RWPE2 (cell line): Measurements from ENCODE around the gene USP37.

Experiments
- ATAC-seq: fragments of 200-7000 bp; cut with Tn5 transposase; 3 replicates; pipeline ENCODE4 v1.9.1; 2021; ENCODE audit warnings: low read depth
- DNase-seq: peaks from one replicate; pipeline ENCODE4 v3.0.0-alpha.2; 2020; ENCODE audit warnings: low spot score
- H3K27ac ChIP-seq: fragments of 450-650 bp; 2 replicates; pipeline ENCODE4 v1.5.1; 2017; ENCODE audit warnings: mild to moderate bottlenecking; ENCODE audit not compliant: poor library complexity, severe bottlenecking
- H3K27me3 ChIP-seq: fragments of 250-450 bp; sonication (Bioruptor Pico); 2 replicates; pipeline ENCODE4 v1.5.1; 2021; ENCODE audit warnings: mild to moderate bottlenecking, moderate library complexity; ENCODE audit not compliant: insufficient read depth, poor library complexity, severe bottlenecking
- H3K36me3 ChIP-seq: fragments of 250-450 bp; sonication (Bioruptor Pico); 2 replicates; pipeline ENCODE4 v1.5.1; 2020; ENCODE audit warnings: low read depth, mild to moderate bottlenecking, moderate library complexity
- H3K4me1 ChIP-seq: fragments of 250-450 bp; sonication (Bioruptor Pico); 2 replicates; pipeline ENCODE4 v1.5.1; 2021; ENCODE audit warnings: mild to moderate bottlenecking, moderate library complexity; ENCODE audit not compliant: insufficient read depth, poor library complexity, severe bottlenecking
- H3K4me3 ChIP-seq: fragments of 250-450 bp; sonication (Bioruptor Pico); 2 replicates; pipeline ENCODE4 v1.5.1; 2021; ENCODE audit warnings: mild to moderate bottlenecking, moderate library complexity; ENCODE audit not compliant: severe bottlenecking
- H3K9me3 ChIP-seq: fragments of 250-450 bp; sonication (Bioruptor Pico); 2 replicates; pipeline ENCODE4 v1.5.1; 2021; ENCODE audit warnings: mild to moderate bottlenecking, moderate library complexity; ENCODE audit not compliant: severe bottlenecking
- TF ChIP-seq, protein P1 (sequence below): fragments of 450-650 bp; IDR thresholded peaks from one replicate; pipeline ENCODE4 v1.5.1; 2017; ENCODE audit warnings: mild to moderate bottlenecking, moderate library complexity; ENCODE audit not compliant: poor library complexity, severe bottlenecking

USP37 gene

DNA sequence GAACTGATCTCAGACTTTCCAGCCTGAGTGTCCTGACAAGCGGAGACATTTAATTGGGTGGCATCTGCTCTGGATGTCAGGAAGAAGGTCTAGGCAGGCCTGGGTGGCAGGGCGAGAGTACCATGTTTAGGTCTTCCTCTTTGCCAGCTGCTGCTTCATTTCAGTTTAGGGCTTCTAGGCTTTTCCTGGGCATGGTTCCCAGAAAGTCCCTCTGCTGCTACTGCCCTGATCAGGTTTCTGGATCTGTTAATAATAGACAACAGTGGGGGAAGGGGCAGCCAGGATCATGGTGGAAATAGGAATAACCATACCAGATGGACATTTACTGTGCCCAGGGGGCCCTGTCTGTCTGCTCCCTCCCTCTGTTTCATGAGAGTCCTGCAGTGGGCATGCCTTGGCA lies 37.3 kb upstream of the USP37 start:
- Histone ChIP-seq H3K4me3 (no peak overlapping the region), H3K36me3 (no peaks in the 10 kb centered on the region), H3K4me1 (peaks cover 23% of the 10 kb centered on the region), H3K27ac (no peak overlapping the region), H3K9me3 (no peaks in the 10 kb centered on the region), H3K27me3 (no peaks in the 10 kb centered on the region)
- ATAC-seq, result no peak
- TF ChIP-seq, protein P1, sequence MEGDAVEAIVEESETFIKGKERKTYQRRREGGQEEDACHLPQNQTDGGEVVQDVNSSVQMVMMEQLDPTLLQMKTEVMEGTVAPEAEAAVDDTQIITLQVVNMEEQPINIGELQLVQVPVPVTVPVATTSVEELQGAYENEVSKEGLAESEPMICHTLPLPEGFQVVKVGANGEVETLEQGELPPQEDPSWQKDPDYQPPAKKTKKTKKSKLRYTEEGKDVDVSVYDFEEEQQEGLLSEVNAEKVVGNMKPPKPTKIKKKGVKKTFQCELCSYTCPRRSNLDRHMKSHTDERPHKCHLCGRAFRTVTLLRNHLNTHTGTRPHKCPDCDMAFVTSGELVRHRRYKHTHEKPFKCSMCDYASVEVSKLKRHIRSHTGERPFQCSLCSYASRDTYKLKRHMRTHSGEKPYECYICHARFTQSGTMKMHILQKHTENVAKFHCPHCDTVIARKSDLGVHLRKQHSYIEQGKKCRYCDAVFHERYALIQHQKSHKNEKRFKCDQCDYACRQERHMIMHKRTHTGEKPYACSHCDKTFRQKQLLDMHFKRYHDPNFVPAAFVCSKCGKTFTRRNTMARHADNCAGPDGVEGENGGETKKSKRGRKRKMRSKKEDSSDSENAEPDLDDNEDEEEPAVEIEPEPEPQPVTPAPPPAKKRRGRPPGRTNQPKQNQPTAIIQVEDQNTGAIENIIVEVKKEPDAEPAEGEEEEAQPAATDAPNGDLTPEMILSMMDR, result no peak
- DNase-seq, result no peak

DNA sequence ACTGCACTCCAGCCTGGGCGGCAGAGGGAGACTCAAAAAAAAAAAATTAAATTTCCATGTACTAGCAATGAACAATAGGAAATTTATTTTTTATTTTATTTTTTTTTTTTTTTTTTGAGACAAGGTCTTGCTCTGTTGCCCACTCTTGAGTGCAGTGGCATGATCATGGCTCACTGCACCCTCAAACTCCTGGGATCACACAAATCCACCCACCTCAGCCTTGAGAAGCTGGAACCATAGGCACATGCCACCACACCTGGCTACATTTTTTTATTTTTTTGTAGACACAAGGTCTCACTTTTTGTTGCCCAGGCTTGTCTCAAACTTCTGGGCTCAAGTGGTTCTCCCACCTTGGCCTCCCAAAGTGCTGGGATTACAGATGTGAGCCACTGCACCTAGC lies 17.4 kb upstream of the USP37 start:
- Histone ChIP-seq H3K27ac (no peak overlapping the region), H3K4me1 (peaks cover 12% of the 10 kb centered on the region), H3K4me3 (no peak overlapping the region), H3K9me3 (no peaks in the 10 kb centered on the region), H3K27me3 (no peaks in the 10 kb centered on the region), H3K36me3 (peaks cover 85% of the 10 kb centered on the region)
- no peak for DNase-seq
- no peak for ATAC-seq
- TF ChIP-seq, protein P1, result no peak

DNA sequence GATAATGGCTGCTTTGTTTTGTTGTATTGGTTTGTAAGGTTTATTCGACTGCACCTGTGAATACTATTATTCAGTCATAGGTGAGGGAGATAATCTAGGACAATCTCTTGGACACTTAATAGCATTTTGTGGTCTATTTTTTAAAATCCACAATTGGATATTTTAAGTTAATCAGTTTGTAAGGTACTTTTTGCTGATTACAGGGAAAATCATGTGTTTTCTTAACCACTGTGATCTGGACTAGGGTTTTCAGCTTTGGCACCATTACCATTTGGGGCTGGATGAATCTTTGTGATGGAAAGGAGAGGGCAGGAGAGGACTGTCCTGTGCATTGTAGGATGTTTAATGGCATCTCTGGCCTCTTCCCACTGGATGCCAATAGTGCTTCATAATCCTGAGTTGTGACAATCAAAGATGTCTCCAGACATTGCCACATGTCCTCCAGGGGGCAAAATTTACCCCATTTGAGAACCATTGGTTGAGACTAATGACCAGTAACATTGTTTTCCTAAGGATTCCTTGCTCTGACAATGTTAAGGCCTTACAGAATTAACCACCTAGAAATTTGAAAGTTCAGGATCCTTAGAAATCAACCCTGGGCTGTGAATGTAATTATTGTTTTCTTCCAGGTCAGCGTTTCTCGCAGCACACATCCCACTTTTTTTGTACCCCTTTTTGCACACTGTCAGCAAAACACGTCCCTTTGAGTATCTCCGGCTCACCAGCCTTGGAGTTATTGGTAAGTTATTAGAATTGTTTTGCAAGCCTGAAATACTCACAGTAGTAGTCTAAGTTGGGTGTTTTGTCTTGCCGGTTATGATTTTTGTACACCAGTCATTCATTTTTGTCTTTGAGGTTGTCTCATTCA lies 16.1 kb upstream of the USP37 start:
- peaks cover 12% of the 10 kb centered on the region for H3K4me1 ChIP-seq
- no peaks in the 10 kb centered on the region for H3K27me3 ChIP-seq
- H3K36me3 ChIP-seq, result peaks cover 77% of the 10 kb centered on the region
- no peak for ATAC-seq
- no peaks in the 10 kb centered on the region for H3K9me3 ChIP-seq
- H3K4me3 ChIP-seq, result no peak overlapping the region
- TF ChIP-seq, protein P1, result no peak
- DNase-seq, result no peak
- no peak overlapping the region for H3K27ac ChIP-seq

DNA sequence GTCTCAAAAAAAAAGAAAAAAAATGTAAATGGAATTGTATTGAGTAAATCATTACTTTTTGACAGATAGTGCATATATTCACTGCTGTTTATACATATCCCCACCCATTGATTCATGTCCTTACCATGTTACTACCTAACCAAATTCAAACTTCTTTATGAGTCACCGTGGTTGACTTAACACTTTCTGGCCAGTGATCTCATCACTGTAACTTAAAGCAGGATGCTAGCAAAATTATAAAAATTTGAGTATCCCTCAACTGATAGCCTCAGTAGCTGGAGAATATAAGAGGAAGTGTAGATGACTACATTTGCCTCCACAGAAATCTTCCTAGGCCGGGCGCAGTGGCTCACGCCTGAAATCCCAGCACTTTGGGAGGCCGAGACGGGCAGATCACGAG lies 13.9 kb upstream of the USP37 start:
- no peak for DNase-seq
- Histone ChIP-seq H3K36me3 (peaks cover 70% of the 10 kb centered on the region), H3K4me3 (no peak overlapping the region), H3K27ac (peak overlapping the region; percentile 69), H3K9me3 (no peaks in the 10 kb centered on the region), H3K4me1 (peaks cover 12% of the 10 kb centered on the region), H3K27me3 (no peaks in the 10 kb centered on the region)
- peak; percentile 98 for ATAC-seq
- TF ChIP-seq, protein P1, result no peak

DNA sequence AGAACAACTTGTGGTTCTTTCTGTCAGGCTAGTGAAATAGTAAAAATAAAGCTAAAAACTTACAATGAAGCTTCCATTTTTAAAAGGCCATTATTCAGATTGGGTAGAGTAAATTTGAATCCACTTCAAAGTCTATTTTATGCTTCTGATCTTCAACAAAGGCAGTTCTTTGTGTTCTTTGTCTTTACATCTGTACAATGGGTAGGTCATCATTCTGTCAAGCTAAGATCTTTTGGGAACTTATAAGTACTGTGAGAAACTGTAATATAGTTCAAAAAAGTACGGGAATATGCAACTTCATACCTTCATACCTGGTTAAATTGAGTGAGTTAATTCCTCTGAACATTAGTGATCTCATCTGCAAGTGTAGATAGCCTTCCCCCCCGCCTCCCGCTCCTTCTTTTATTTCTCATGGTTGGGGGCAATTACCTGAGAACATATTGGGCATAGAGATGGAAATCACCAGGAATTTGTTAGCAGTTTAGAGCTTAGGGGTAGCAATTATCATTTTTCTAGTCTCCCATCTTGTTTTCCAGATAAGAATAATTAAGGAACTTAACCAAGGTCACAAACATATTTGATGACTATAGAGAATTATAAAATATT lies 10.2 kb upstream of the USP37 start:
- DNase-seq (no peak), ATAC-seq (no peak)
- peaks cover 70% of the 10 kb centered on the region for H3K36me3 ChIP-seq

More for the DNA sequence above, 10.2 kb upstream of the USP37 start:
- TF ChIP-seq, protein P1, result no peak
- no peaks in the 10 kb centered on the region for H3K27me3 ChIP-seq
- H3K4me3 ChIP-seq, result no peak overlapping the region
- H3K27ac ChIP-seq, result no peak overlapping the region
- no peaks in the 10 kb centered on the region for H3K9me3 ChIP-seq
- H3K4me1 ChIP-seq, result peaks cover 12% of the 10 kb centered on the region
